HFFc6 (cell line): Measurements from ENCODE around the gene ACTC1. TPM values are rescaled to one million over a fixed set of nuclear protein-coding genes. Genes with fewer than 3 reads are reported as not detected.

Experiments
- DNase-seq: peaks from one replicate; pipeline ENCODE4 v3.0.0-alpha.2; 2018
- H3K27ac Mint-ChIP-seq: 2 replicates; pipeline ENCODE4 v1.8.0; 2020; ENCODE audit warnings: mild to moderate bottlenecking, mixed read lengths
- H3K27me3 Mint-ChIP-seq: 2 replicates; pipeline ENCODE4 v1.8.0; 2021; ENCODE audit warnings: mild to moderate bottlenecking, moderate library complexity, mixed read lengths; ENCODE audit not compliant: insufficient read depth
- H3K36me3 Mint-ChIP-seq: 2 replicates; pipeline ENCODE4 v1.8.0; 2021; ENCODE audit warnings: low read depth, mixed read lengths
- H3K4me1 Mint-ChIP-seq: 2 replicates; pipeline ENCODE4 v1.8.0; 2020; ENCODE audit warnings: low read depth, mixed read lengths
- H3K4me3 Mint-ChIP-seq: 2 replicates; pipeline ENCODE4 v1.8.0; 2020; ENCODE audit warnings: mild to moderate bottlenecking, moderate library complexity, mixed read lengths
- H3K9me3 Mint-ChIP-seq: 2 replicates; pipeline ENCODE4 v1.8.0; 2020; ENCODE audit warnings: mild to moderate bottlenecking, mixed read lengths
- CTCF ChIP-seq: fragments of 200-600 bp; sonication (generic); IDR thresholded peaks from 2 replicates; pipeline ENCODE4 v1.5.0; 2021; ENCODE audit warnings: antibody characterized with exemption, mild to moderate bottlenecking
- total RNA-seq, 6 experiments: library from RNA; stranded (reverse); fragmentation: NEBNext Ultra II Directional; extraction: Animal tissue kit (Norgen Biotek cat#: 25700); gene quantifications; 2 replicates in 1 of 6; 3 replicates in 5 of 6; pipeline ENCODE4 v1.2.3, GENCODE V29; 2021

The ACTC1 gene
- total RNA-seq, 6 experiments from 2014 or later: 4.8 to 30.5 (median 24.7) TPM

- no peaks in the 10 kb centered on the region for H3K36me3 Mint-ChIP-seq
- no peak overlapping the region for H3K27ac Mint-ChIP-seq
- no peak for DNase-seq
- H3K9me3 Mint-ChIP-seq: no peaks in the 10 kb centered on the region
- H3K27me3 Mint-ChIP-seq: peaks cover 9% of the 10 kb centered on the region
- no peak overlapping the region for H3K4me3 Mint-ChIP-seq
- H3K4me1 Mint-ChIP-seq: peaks cover 28% of the 10 kb centered on the region
- TF ChIP-seq CTCF: no peak
Measured at GRCh38 chr15:34789326-34789725, 6.0 kb downstream of the ACTC1 start.

GRCh38 chr15:34786206-34786605 is 9.1 kb downstream of the ACTC1 start:
- Mint-ChIP-seq H3K27me3 (peaks cover 8% of the 10 kb centered on the region), H3K27ac (no peak overlapping the region), H3K4me1 (no peaks in the 10 kb centered on the region; the same call in 1 of the 2 replicates), H3K36me3 (no peaks in the 10 kb centered on the region), H3K4me3 (no peak overlapping the region), H3K9me3 (no peaks in the 10 kb centered on the region)
- no peak for TF ChIP-seq CTCF
- no peak for DNase-seq

GRCh38 chr15:34783991-34784390 is 11.4 kb downstream of the ACTC1 start:
- Mint-ChIP-seq H3K4me1 (no peaks in the 10 kb centered on the region), H3K27me3 (peaks cover 8% of the 10 kb centered on the region), H3K36me3 (0 out of 2 replicates have a peak, but pooled peaks cover 4% of the 10 kb centered on the region), H3K27ac (no peak overlapping the region), H3K9me3 (peaks cover 6% of the 10 kb centered on the region; the same call in 1 of the 2 replicates), H3K4me3 (no peak overlapping the region)
- DNase-seq: no peak
- TF ChIP-seq CTCF: no peak

- Mint-ChIP-seq H3K9me3 (peaks cover 6% of the 10 kb centered on the region; the same call in 1 of the 2 replicates), H3K27ac (no peak overlapping the region), H3K4me3 (no peak overlapping the region), H3K4me1 (no peaks in the 10 kb centered on the region), H3K36me3 (0 out of 2 replicates have a peak, but pooled peaks cover 4% of the 10 kb centered on the region), H3K27me3 (peaks cover 8% of the 10 kb centered on the region)
- no peak for TF ChIP-seq CTCF
- no peak for DNase-seq
Measured at GRCh38 chr15:34783431-34783830, 11.9 kb downstream of the ACTC1 start.

GRCh38 chr15:34782901-34783300 is 12.4 kb downstream of the ACTC1 start:
- no peaks in the 10 kb centered on the region for H3K4me1 Mint-ChIP-seq
- peaks cover 8% of the 10 kb centered on the region for H3K27me3 Mint-ChIP-seq
- H3K9me3 Mint-ChIP-seq: peaks cover 6% of the 10 kb centered on the region; the same call in 1 of the 2 replicates
- no peak for TF ChIP-seq CTCF
- no peak overlapping the region for H3K4me3 Mint-ChIP-seq
- H3K36me3 Mint-ChIP-seq: 0 out of 2 replicates have a peak, but pooled peaks cover 4% of the 10 kb centered on the region
- H3K27ac Mint-ChIP-seq: no peak overlapping the region
- no peak for DNase-seq

- TF ChIP-seq CTCF: no peak
- DNase-seq: no peak
- Mint-ChIP-seq H3K4me3 (no peak overlapping the region), H3K27ac (no peak overlapping the region), H3K4me1 (no peaks in the 10 kb centered on the region), H3K36me3 (0 out of 2 replicates have a peak, but pooled peaks cover 4% of the 10 kb centered on the region), H3K27me3 (peaks cover 5% of the 10 kb centered on the region), H3K9me3 (peaks cover 6% of the 10 kb centered on the region; the same call in 1 of the 2 replicates)
Measured at GRCh38 chr15:34780725-34781124, 14.6 kb downstream of the ACTC1 start.
